Endothelial cell of umbilical vein (primary cell): ENCODE measurements around the gene ISX. TPM values are rescaled to one million over a fixed set of nuclear protein-coding genes. Genes with fewer than 3 reads are reported as not detected.

ENCODE experiments used
- BruUV-seq: library from RNA; stranded (reverse); fragments of 400-500 nt; replicated peaks from 2 replicates; lab custom pipeline; 2021; lab: Mats Ljungman, UMichigan
- CTCF ChIA-PET: fragments of 300-600, 350-600 bp; sonication (Branson Sonifier 250); formaldehyde crosslinking; loops from one replicate; lab custom pipeline; 2021; ENCODE audit warnings: antibody characterized with exemption, inconsistent platforms; lab: Charles Lee
- POLR2A ChIA-PET: fragments of 300-600, 350-600 bp; sonication (Branson Sonifier 250); formaldehyde crosslinking; loops from one replicate; lab custom pipeline; 2021; ENCODE audit warnings: antibody characterized with exemption, inconsistent platforms; lab: Charles Lee
- DNase-seq: peaks from one replicate; pipeline ENCODE4 v3.0.0-alpha.2; 2011; ENCODE audit warnings: low read depth, low spot score
- FAIRE-seq: peaks from 2 replicates; lab custom pipeline; 2011; peaks lifted over from hg19 to GRCh38; lab: Jason Lieb, UNC
- H2AFZ ChIP-seq: 2 replicates; pipeline ENCODE4 v1.6.0; 2012; ENCODE audit warnings: low read depth, low read length, control low read depth, inconsistent platforms
- H3K27ac ChIP-seq: 2 replicates; pipeline ENCODE4 v1.5.1; 2011; ENCODE audit warnings: low read depth, mild to moderate bottlenecking, control low read depth, low read length, moderate library complexity; ENCODE audit not compliant: insufficient read depth
- H3K27me3 ChIP-seq, 2 experiments: 2 replicates each; pipeline versions ENCODE4 v1.6.0 to v1.6.1; 2011; ENCODE audit warnings: low read length in 2 of 2, mixed read lengths in 1 of 2; ENCODE audit not compliant: control insufficient read depth in 2 of 2, insufficient read depth in 2 of 2
- H3K36me3 ChIP-seq, 2 experiments: 2 replicates in 1 of 2; 3 replicates in 1 of 2; pipeline ENCODE4 v1.5.1; 2011; ENCODE audit warnings: low read length in 2 of 2, mild to moderate bottlenecking in 1 of 2, moderate library complexity in 1 of 2; ENCODE audit not compliant: control insufficient read depth in 2 of 2, insufficient read depth in 2 of 2; ENCODE audit errors: extremely low read depth in 1 of 2
- H3K4me1 ChIP-seq: 3 replicates; pipeline ENCODE4 v1.5.1; 2011; ENCODE audit warnings: mild to moderate bottlenecking, low read length; ENCODE audit not compliant: control insufficient read depth, insufficient read depth; ENCODE audit errors: extremely low read depth
- H3K4me2 ChIP-seq: 2 replicates; pipeline ENCODE4 v1.6.1; 2011; ENCODE audit warnings: low read length, control low read depth, mixed read lengths; ENCODE audit not compliant: insufficient read depth
- H3K4me3 ChIP-seq, 3 experiments: fragments of 200-600 bp in 1 of 3; sonication (generic), shearing (Covaris generic) in 1 of 3; replicated peaks in 1 of 3; 2 replicates each; pipeline ENCODE4 v1.5.1; 2011 to 2016; ENCODE audit warnings: control low read depth in 3 of 3, low read length in 3 of 3, mild to moderate bottlenecking in 2 of 3, inconsistent platforms in 1 of 3, low read depth in 1 of 3, moderate library complexity in 1 of 3; ENCODE audit not compliant: insufficient read depth in 1 of 3
- H3K79me2 ChIP-seq: 2 replicates; pipeline ENCODE4 v1.6.0; 2012; ENCODE audit warnings: low read length, inconsistent platforms; ENCODE audit not compliant: control insufficient read depth, insufficient read depth
- H3K9ac ChIP-seq: replicated peaks from 2 replicates; pipeline ENCODE3; 2011; ENCODE audit warnings: low read length, control low read depth; ENCODE audit not compliant: insufficient read depth; ENCODE audit errors: extremely low read depth
- H3K9me1 ChIP-seq: replicated peaks from 3 replicates; pipeline ENCODE4 v1.6.0; 2011; ENCODE audit warnings: mild to moderate bottlenecking, low read length; ENCODE audit not compliant: control insufficient read depth, insufficient read depth; ENCODE audit errors: extremely low read depth
- H3K9me3 ChIP-seq: replicated peaks from 2 replicates; pipeline ENCODE4 v1.5.1; 2012; ENCODE audit warnings: low read length, inconsistent platforms; ENCODE audit not compliant: control insufficient read depth, insufficient read depth
- H4K20me1 ChIP-seq: replicated peaks from 2 replicates; pipeline ENCODE3; 2011; ENCODE audit warnings: mild to moderate bottlenecking, low read length; ENCODE audit not compliant: control insufficient read depth, insufficient read depth; ENCODE audit errors: extremely low read depth
- EZH2 ChIP-seq: IDR thresholded peaks from 2 replicates; pipeline ENCODE4 v1.6.1; 2012; ENCODE audit warnings: borderline replicate concordance, low read depth, mild to moderate bottlenecking, moderate library complexity, low read length, inconsistent platforms; ENCODE audit not compliant: severe bottlenecking
- FOS ChIP-seq: IDR thresholded peaks from 2 replicates; pipeline ENCODE4 v1.6.1; 2011; ENCODE audit warnings: mild to moderate bottlenecking, low read length, moderate library complexity, borderline replicate concordance; ENCODE audit not compliant: insufficient read depth
- GATA2 ChIP-seq: IDR thresholded peaks from 2 replicates; pipeline ENCODE4 v1.7.0; 2011; ENCODE audit warnings: low read depth, mild to moderate bottlenecking, moderate library complexity, mixed read lengths, low read length; ENCODE audit not compliant: insufficient read length, insufficient read depth
- JUN ChIP-seq: IDR thresholded peaks from 2 replicates; pipeline ENCODE4 v1.6.1; 2011; ENCODE audit warnings: borderline replicate concordance, low read depth; ENCODE audit not compliant: insufficient read length, insufficient read depth
- MYC ChIP-seq: IDR thresholded peaks from one replicate; pipeline ENCODE4 v1.6.1; 2011; ENCODE audit warnings: mild to moderate bottlenecking, low read depth, low read length
- POLR2A ChIP-seq: IDR thresholded peaks from 2 replicates; pipeline ENCODE4 v1.6.1; 2012; ENCODE audit warnings: low read depth, mild to moderate bottlenecking, control low read depth, low read length
- POLR2AphosphoS5 ChIP-seq: IDR thresholded peaks from 2 replicates; pipeline ENCODE4 v1.6.1; 2012; ENCODE audit warnings: low read depth, mild to moderate bottlenecking, control low read depth, low read length, moderate library complexity; ENCODE audit not compliant: insufficient read depth
- dilution Hi-C: fragments of 300-500 bp; cut with MboI; formaldehyde crosslinking; loops from one replicate; pipeline ENCODE4 v1.15.0; 2019; ENCODE audit warnings: low sequenced_read_pairs; ENCODE audit not compliant: extremely low pct_ligation_motif_present
- intact Hi-C: fragments of 100-400 bp; cut with micrococcal nuclease; formaldehyde crosslinking; loops from one replicate; pipeline ENCODE4 v1.10.0; 2022
- polyA plus RNA-seq, 4 experiments: library from polyadenylated mRNA; depleted of rRNA in 3 of 4; stranded (reverse) in 3 of 4; unstranded in 1 of 4; fragments of >200 nt; gene quantifications; 2 replicates each; pipeline versions ENCODE4 v1.2.1 to v1.2.3, GENCODE V29; 2011 to 2012; ENCODE audit warnings: missing spikeins in 1 of 4
- total RNA-seq: library from RNA; stranded (reverse); gene quantifications from 2 replicates; pipeline ENCODE4 v1.2.3, GENCODE V29; 2021
- TF ChIP-seq, protein P1 (sequence below): IDR thresholded peaks from 2 replicates; pipeline ENCODE4 v1.6.1; 2011; ENCODE audit not compliant: insufficient read depth, insufficient read length
- TF ChIP-seq, protein P2 (sequence below), 2 donors: IDR thresholded peaks; 1 replicate in 1 of 2; 2 replicates in 1 of 2; pipeline ENCODE4 v1.5.1; 2011; ENCODE audit warnings: low read length in 2 of 2, mild to moderate bottlenecking in 2 of 2, moderate library complexity in 2 of 2, control low read depth in 1 of 2, inconsistent platforms in 1 of 2, low read depth in 1 of 2; ENCODE audit not compliant: insufficient read depth in 1 of 2; ENCODE audit errors: extremely low read depth in 1 of 2

Gene ISX
- total and polyA plus RNA-seq, 2 donors (not counting 3 experiments of a cell fraction or from before 2014, with no cell fraction given) = not detected

DNA sequence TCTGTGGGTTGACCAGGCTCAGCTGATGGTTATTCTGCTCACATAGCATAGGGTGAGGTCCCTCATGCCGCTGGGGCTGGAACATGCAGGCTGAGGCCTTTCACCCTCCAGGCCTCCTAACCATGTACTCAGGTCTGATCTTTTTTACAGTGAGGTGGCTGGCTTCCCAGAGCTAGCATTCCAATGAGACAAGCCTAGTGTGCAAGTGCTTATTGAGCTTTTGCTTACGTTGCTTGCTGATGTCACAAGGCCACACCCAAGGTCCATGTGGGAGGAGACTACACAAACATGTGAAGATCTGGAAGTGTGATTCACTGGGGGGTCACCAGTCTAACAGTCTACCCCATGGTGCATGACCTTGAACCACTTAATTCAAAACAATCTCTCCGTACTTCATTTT lies 33.9 kb downstream of the ISX start:
- TF ChIP-seq, protein P1, sequence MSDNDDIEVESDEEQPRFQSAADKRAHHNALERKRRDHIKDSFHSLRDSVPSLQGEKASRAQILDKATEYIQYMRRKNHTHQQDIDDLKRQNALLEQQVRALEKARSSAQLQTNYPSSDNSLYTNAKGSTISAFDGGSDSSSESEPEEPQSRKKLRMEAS = no peak
- TF ChIP-seq FOS (no peak), GATA2 (no peak)
- TF ChIP-seq, protein P2, sequence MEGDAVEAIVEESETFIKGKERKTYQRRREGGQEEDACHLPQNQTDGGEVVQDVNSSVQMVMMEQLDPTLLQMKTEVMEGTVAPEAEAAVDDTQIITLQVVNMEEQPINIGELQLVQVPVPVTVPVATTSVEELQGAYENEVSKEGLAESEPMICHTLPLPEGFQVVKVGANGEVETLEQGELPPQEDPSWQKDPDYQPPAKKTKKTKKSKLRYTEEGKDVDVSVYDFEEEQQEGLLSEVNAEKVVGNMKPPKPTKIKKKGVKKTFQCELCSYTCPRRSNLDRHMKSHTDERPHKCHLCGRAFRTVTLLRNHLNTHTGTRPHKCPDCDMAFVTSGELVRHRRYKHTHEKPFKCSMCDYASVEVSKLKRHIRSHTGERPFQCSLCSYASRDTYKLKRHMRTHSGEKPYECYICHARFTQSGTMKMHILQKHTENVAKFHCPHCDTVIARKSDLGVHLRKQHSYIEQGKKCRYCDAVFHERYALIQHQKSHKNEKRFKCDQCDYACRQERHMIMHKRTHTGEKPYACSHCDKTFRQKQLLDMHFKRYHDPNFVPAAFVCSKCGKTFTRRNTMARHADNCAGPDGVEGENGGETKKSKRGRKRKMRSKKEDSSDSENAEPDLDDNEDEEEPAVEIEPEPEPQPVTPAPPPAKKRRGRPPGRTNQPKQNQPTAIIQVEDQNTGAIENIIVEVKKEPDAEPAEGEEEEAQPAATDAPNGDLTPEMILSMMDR (IDR thresholded peaks at IDR 0.05; ENCODE audit: extremely low read depth in 1 of 2, insufficient read depth in 1 of 2, low read depth in 1 of 2, low read length in 2 of 2) = no peak
- Histone ChIP-seq H3K9me1 (no peaks in the 10 kb centered on the region), H3K36me3 (no peaks in the 10 kb centered on the region), H4K20me1 (no peaks in the 10 kb centered on the region), H3K79me2 (no peaks in the 10 kb centered on the region), H3K27ac (no peak overlapping the region), H3K4me2 (no peak overlapping the region), H3K9ac (no peak overlapping the region), H3K27me3 (no peaks in the 10 kb centered on the region), H3K9me3 (peaks cover 2% of the 10 kb centered on the region), H2AFZ (no peak overlapping the region), H3K4me3 (no peak overlapping the region), H3K4me1 (no peaks in the 10 kb centered on the region)
- dilution Hi-C loops = no loop called here
- no TSS peak for BruUV-seq
- intact Hi-C loops = no loop called here
- FAIRE-seq (no peak), DNase-seq (no peak)
- ChIA-PET CTCF (no interaction called here), POLR2A (no interaction called here)

DNA sequence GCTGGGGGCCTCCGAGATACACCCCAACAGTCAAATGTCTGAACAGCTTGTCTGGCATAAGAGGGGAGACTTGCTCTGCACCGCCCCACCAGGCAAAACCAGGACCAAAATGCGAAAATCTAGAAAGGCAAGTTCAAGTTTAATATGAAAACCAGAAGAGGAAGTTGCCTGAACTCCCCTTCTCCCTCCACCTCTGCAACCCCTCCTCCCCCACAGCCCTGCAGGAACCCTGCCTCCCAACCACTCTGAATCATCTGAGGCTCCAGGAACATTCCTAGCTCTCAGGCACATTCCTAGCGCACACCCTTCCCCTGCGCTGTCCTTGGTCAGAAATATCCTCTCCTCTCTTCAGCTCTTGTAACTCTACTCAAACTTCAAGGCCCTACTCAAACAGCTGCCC lies 36.7 kb downstream of the ISX start:
- no peaks in the 10 kb centered on the region for H3K9me1 ChIP-seq
- DNase-seq (no peak), FAIRE-seq (no peak)
- H3K27me3 ChIP-seq = no peaks in the 10 kb centered on the region
- TF ChIP-seq MYC (no peak), JUN (no peak), POLR2A (no peak), GATA2 (no peak), POLR2AphosphoS5 (no peak), FOS (no peak), EZH2 (no peak)
- TF ChIP-seq, protein P1 = no peak
- TF ChIP-seq, protein P2 (IDR thresholded peaks at IDR 0.05; ENCODE audit: extremely low read depth in 1 of 2, insufficient read depth in 1 of 2, low read depth in 1 of 2, low read length in 2 of 2) = no peak
- no peak overlapping the region for H2AFZ ChIP-seq
- BruUV-seq = no TSS peak
- CTCF ChIA-PET = no interaction called here
- H3K36me3 ChIP-seq = no peaks in the 10 kb centered on the region
- dilution Hi-C loops = no loop called here
- intact Hi-C loops = no loop called here
- POLR2A ChIA-PET = no interaction called here
- no peak overlapping the region for H3K4me2 ChIP-seq
- H3K9ac ChIP-seq = no peak overlapping the region
- H3K79me2 ChIP-seq = no peaks in the 10 kb centered on the region
- H4K20me1 ChIP-seq = no peaks in the 10 kb centered on the region
- no peaks in the 10 kb centered on the region for H3K4me1 ChIP-seq
- no peak overlapping the region for H3K27ac ChIP-seq
- H3K4me3 ChIP-seq = no peak overlapping the region
- H3K9me3 ChIP-seq = no peaks in the 10 kb centered on the region
